GM06990 (cell line): ENCODE measurements around the gene SLC2A4.

Experiments used
- DNase-seq: peaks from one replicate; pipeline ENCODE4 v3.0.0-alpha.2; 2011; ENCODE audit not compliant: insufficient read length; ENCODE audit errors: extremely low read depth
- H3K27me3 ChIP-seq: replicated peaks from 2 replicates; pipeline ENCODE4 v1.6.0; 2011; ENCODE audit warnings: low read length; ENCODE audit not compliant: control insufficient read depth, insufficient read depth
- H3K36me3 ChIP-seq: 2 replicates; pipeline ENCODE4 v1.5.1; 2011; ENCODE audit warnings: low read length; ENCODE audit not compliant: control insufficient read depth, insufficient read depth
- H3K4me3 ChIP-seq: replicated peaks from 2 replicates; pipeline ENCODE4 v1.5.1; 2011; ENCODE audit warnings: low read depth, mild to moderate bottlenecking, control low read depth, low read length
- CTCF ChIP-seq: IDR thresholded peaks from 2 replicates; pipeline ENCODE4 v1.5.1; 2011; ENCODE audit warnings: low read length, control low read depth, mild to moderate bottlenecking, inconsistent platforms; ENCODE audit not compliant: insufficient read depth, poor library complexity, severe bottlenecking

Gene SLC2A4

GRCh38 chr17:7258731-7259554, 22.6 kb upstream of the SLC2A4 start:
- H3K36me3 ChIP-seq: peaks cover 20% of the 10 kb centered on the region
- DNase-seq: no peak
- TF ChIP-seq CTCF: no peak
- H3K4me3 ChIP-seq: no peak overlapping the region
- H3K27me3 ChIP-seq: peaks cover 2% of the 10 kb centered on the region; the same call in 1 of the 2 replicates

DNA sequence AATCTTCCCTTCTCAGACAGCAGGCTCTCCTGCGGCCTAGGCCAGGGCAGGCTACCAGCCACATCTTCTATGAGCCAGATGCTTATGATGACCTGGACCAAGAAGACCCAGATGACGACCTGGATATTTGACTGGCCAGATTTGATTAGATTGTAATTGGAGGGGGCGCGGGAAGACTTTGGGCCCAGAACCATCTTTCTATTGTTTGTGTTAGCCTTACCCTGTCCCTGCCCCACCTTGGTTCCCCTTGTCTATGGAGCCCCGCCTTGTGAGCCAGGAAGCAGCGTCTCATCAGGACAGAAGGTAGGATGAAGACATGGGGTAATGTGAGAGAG, 22.0 kb upstream of the SLC2A4 start:
- no peak for TF ChIP-seq CTCF
- Histone ChIP-seq H3K4me3 (no peak overlapping the region), H3K27me3 (peaks cover 2% of the 10 kb centered on the region; the same call in 1 of the 2 replicates), H3K36me3 (peaks cover 18% of the 10 kb centered on the region)
- DNase-seq: no peak

DNA sequence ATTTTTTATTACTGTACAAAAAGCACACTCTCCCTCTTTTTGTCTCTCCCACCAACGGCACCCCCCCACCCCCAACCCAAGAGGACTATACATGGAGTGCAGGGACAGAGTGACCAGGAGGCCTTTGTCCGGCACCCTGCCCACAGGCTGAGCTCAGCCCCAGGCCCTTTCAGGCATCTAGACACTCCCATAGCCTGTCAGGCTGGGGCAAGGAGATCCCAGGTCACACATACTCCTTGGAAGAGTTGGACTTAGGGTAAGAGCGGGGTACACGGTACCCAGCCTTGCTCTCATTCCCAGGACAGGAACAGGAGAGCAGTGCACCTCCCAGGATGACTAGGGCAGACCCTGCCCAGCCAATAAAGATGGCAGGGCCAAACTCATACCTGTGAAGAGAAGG, 21.4 kb upstream of the SLC2A4 start:
- no peak overlapping the region for H3K4me3 ChIP-seq

DNA sequence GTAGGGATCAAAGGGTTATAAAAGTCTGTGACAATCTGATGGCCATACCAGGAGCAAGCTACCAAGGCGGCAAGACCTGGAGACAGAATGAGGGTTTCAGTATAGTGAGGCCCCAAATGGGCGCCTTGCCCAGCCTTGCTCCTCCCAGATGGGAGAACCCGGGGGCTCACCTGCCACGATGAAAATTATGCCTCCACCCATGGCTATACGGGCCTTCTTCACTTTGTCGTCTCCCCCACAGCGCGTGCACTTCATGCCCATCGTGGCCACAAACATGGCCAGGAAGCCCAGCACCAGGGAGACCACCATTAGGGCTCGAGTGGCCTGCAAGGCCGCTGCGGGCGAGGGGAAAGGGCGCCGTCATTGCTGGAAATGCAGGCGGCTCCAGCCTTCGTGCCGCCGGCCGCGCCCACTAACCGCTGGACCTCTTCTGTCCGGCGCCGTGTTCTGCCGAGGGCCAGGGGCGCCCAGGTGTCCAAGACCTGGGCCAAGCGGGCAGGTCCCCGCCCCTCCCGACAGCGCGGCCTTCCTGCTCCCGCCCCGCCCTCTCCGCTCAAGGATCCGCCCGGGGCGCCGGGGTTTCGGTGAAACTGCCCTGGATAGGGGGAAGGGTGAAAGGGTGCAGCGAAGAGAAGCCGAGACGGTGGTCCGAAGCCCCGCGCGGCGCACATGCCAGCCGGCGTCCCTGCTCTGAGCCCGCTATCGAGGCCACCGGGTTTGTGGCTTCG, 20.7 kb upstream of the SLC2A4 start:
- peaks cover 2% of the 10 kb centered on the region; the same call in 1 of the 2 replicates for H3K27me3 ChIP-seq
- H3K4me3 ChIP-seq: peak overlapping the region; percentile 14
- DNase-seq: no peak
- TF ChIP-seq CTCF: no peak
- H3K36me3 ChIP-seq: peaks cover 13% of the 10 kb centered on the region

More for the DNA sequence above, 21.4 kb upstream of the SLC2A4 start:
- Histone ChIP-seq H3K27me3 (peaks cover 2% of the 10 kb centered on the region; the same call in 1 of the 2 replicates), H3K36me3 (peaks cover 14% of the 10 kb centered on the region)
- TF ChIP-seq CTCF: no peak
- no peak for DNase-seq

- no peak for TF ChIP-seq CTCF
- peaks cover 2% of the 10 kb centered on the region; the same call in 1 of the 2 replicates for H3K27me3 ChIP-seq
- peaks cover 11% of the 10 kb centered on the region for H3K36me3 ChIP-seq
- DNase-seq: no peak
- peak overlapping the region; percentile 14; the same call in 1 of the 2 replicates for H3K4me3 ChIP-seq
Measured at GRCh38 chr17:7261379-7262191, 19.9 kb upstream of the SLC2A4 start.
